Mucosa of descending colon (tissue), 3 donors: ENCODE measurements around the gene ZNF236. TPM values are rescaled to one million over a fixed set of nuclear protein-coding genes. Genes with fewer than 3 reads are reported as not detected.

Experiments used
- ATAC-seq: fragments of 200-7000 bp; cut with Tn5 transposase; one replicate; pipeline ENCODE4 v1.9.1; 2020; ENCODE audit warnings: mild to moderate bottlenecking, moderate library complexity
- DNase-seq, 3 donors: peaks; one replicate each; pipeline ENCODE4 v3.0.0-alpha.2; 2020
- H3K36me3 ChIP-seq: fragments of 200-600 bp; one replicate; pipeline ENCODE4 v1.8.0; 2021; ENCODE audit warnings: low read depth, mild to moderate bottlenecking
- H3K4me1 ChIP-seq: fragments of 200-600 bp; one replicate; pipeline ENCODE4 v1.8.0; 2021; ENCODE audit warnings: low read depth, mild to moderate bottlenecking
- H3K4me3 ChIP-seq: fragments of 200-600 bp; one replicate; pipeline ENCODE4 v1.8.0; 2021; ENCODE audit warnings: mild to moderate bottlenecking
- H3K9me3 ChIP-seq: fragments of 200-600 bp; one replicate; pipeline ENCODE4 v1.8.0; 2021; ENCODE audit warnings: mild to moderate bottlenecking
- CTCF ChIP-seq: fragments of 200-600 bp; IDR thresholded peaks from one replicate; pipeline ENCODE4 v1.8.0; 2022; ENCODE audit warnings: antibody characterized with exemption, mild to moderate bottlenecking
- intact Hi-C, 2 donors: fragments of 100-400 bp; cut with DNase I in 1 of 2; cut with micrococcal nuclease in 1 of 2; formaldehyde crosslinking; loops; one replicate each; pipeline versions ENCODE4 v1.11.0 to v1.11.1; 2022; cut with DNase I, micrococcal nuclease
- total RNA-seq, 3 donors: library from RNA; stranded (reverse); fragmentation: NEBNext Ultra II Directional in 2 of 3; extraction: Animal tissue kit (Norgen Biotek cat#: 25700) in 2 of 3; gene quantifications; one replicate each; pipeline versions ENCODE4 v1.2.1 to v1.2.4, GENCODE V29; 2021 to 2023
- donor health status: DM: no; HTN: no; CAD: no; lungs with moderate emphysema.
- donor health status: DM: no; HTN: no; CAD: no.
- donor health status: DM: no; HTN: yes; CAD: no.

The ZNF236 gene
- total RNA-seq, 3 donors from 2014 or later, result 14.8 to 27.9 (median 15.5) TPM

GRCh38 chr18:76788571-76789317, 33.6 kb upstream of the ZNF236 start:
- intact Hi-C loops, result no loop called here
- H3K4me1 ChIP-seq, result no peaks in the 10 kb centered on the region
- peaks cover 5% of the 10 kb centered on the region for H3K9me3 ChIP-seq
- TF ChIP-seq CTCF, result no peak
- ATAC-seq (no peak), DNase-seq (no peak)
- H3K4me3 ChIP-seq, result no peak overlapping the region
- no peaks in the 10 kb centered on the region for H3K36me3 ChIP-seq

GRCh38 chr18:76791106-76791505, 31.3 kb upstream of the ZNF236 start:
- intact Hi-C loops, result no loop called here
- no peak for DNase-seq
- no peak for ATAC-seq
- Histone ChIP-seq H3K9me3 (peaks cover 5% of the 10 kb centered on the region), H3K4me3 (no peak overlapping the region), H3K36me3 (no peaks in the 10 kb centered on the region), H3K4me1 (no peaks in the 10 kb centered on the region)
- TF ChIP-seq CTCF, result no peak

DNA sequence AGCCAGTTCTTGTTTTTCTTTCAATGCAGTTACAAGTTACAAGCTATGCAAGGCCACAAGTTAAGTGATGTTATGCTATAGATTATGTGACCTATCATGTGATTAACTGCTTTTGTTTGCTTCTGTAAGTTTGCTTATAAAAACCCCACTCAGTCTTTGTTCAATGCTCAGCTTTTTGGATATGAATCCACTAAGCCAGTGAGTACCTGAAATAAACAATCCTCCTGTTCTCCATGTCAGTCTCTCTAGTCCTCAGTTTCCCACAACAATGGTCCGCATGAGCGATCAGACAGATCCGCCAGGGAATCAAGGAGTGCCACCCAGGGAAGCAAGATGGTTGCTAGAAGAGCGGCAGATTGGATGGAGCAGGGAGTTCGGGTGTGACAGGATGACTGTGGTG, 30.7 kb upstream of the ZNF236 start:
- no peak for TF ChIP-seq CTCF
- intact Hi-C loops, result no loop called here
- Histone ChIP-seq H3K4me3 (no peak overlapping the region), H3K36me3 (no peaks in the 10 kb centered on the region), H3K4me1 (no peaks in the 10 kb centered on the region), H3K9me3 (peaks cover 5% of the 10 kb centered on the region)
- ATAC-seq (no peak), DNase-seq (no peak)

DNA sequence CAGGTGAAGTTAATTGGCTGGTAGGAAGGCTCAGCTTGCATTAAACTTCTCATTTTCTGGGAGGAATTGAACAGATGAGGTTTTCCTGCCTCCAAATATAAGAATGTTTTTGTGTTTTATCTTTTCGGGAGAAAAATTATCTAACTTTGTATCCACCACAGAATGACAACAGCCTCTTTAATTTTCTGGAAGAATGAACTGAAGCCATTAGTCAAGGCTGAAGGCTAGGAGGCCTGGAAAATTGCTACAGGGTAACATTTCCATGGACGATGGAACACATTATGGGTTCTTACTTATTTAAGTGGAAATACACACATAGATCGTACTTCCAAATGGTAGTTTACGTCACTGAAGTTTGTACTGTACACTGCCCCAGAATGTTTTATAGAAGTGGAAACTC, 28.0 kb upstream of the ZNF236 start:
- no peaks in the 10 kb centered on the region for H3K4me1 ChIP-seq
- no peak for TF ChIP-seq CTCF
- no peak overlapping the region for H3K4me3 ChIP-seq
- H3K36me3 ChIP-seq, result no peaks in the 10 kb centered on the region
- ATAC-seq, result no peak
- no peak for DNase-seq
- peaks cover 5% of the 10 kb centered on the region for H3K9me3 ChIP-seq
- intact Hi-C loops, result no loop called here

DNA sequence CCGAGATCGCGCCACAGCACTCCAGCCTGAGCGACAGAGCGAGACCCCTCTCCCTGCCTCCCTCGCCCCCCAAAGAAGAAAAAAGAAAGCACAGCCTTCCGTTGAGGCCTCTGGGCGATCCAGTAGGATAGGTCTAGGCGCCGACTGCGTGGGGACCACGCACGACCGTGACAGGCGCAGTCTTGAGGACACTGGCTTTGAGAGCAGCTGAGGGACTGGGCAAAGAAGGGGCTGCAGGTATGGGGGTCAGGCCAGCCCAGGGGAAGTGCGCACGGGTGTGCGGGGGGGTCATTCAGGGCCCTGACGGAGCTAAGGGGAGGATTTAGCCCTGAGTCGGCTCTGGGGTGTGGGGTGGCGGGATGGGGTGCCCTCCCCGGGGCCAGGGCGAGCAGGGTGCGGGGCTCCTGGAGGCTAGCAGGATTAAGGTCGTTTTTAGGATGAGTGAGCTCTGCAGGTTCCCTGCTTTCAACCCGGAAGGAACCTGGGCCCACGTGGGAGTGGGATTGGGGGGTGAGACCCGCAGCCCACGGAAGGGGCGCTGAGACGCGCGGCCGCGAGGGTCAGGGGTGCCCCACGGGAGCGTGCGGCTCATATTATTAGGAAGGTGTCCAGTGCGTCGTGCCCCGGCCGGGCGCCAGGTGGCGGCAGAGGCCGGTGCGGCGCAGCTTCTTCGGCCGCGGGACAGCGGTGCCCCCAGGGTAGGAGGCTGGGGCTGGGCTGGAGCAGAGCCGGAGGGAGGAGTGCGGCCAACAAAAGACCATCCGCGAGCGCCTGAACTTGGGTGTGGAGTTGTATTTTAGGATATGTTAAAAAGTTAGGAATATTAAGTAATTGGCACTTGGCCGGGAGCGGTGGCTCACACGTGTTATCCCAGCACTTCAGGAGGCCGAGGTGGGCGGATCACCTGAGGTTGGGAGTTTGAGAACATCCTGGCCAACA, 20.5 kb upstream of the ZNF236 start:
- DNase-seq, result peak in 2 of 3 donors; percentile 64 to 72
- intact Hi-C loops, result no loop called here

More for the DNA sequence above, 20.5 kb upstream of the ZNF236 start:
- peak; percentile 89 for ATAC-seq
- Histone ChIP-seq H3K9me3 (no peaks in the 10 kb centered on the region), H3K36me3 (no peaks in the 10 kb centered on the region), H3K4me3 (no peak overlapping the region), H3K4me1 (peaks cover 17% of the 10 kb centered on the region)
- TF ChIP-seq CTCF, result peak; percentile 93
